Kidney (tissue), 14 donors: ENCODE results near the gene RND2. TPM values are rescaled to one million over a fixed set of nuclear protein-coding genes. Genes with fewer than 3 reads are reported as not detected.

Experiments used
- DNase-seq, 5 donors: peaks; one replicate each; pipeline ENCODE4 v3.0.0-alpha.2; 2013 to 2020
- FAIRE-seq: peaks from 2 replicates; lab custom pipeline; 2012; peaks lifted over from hg19 to GRCh38; lab: Jason Lieb, UNC
- H3K27ac ChIP-seq, 2 donors: one replicate each; pipeline ENCODE4 v1.7.0; 2013; ENCODE audit warnings: low read depth in 2 of 2, low read length in 2 of 2, inconsistent platforms in 1 of 2
- H3K27me3 ChIP-seq: one replicate; pipeline ENCODE4 v1.7.1; 2013; ENCODE audit warnings: low read length, inconsistent platforms; ENCODE audit not compliant: control insufficient read depth, insufficient read depth
- H3K36me3 ChIP-seq, 3 donors: one replicate each; pipeline versions ENCODE4 v1.7.0 to v1.7.1; 2013; ENCODE audit warnings: low read length in 3 of 3, control low read depth in 1 of 3, inconsistent platforms in 1 of 3; ENCODE audit not compliant: insufficient read depth in 3 of 3, control insufficient read depth in 2 of 3
- H3K4me1 ChIP-seq, 3 donors: one replicate each; pipeline versions ENCODE4 v1.7.0 to v1.7.1; 2013; ENCODE audit warnings: low read length in 3 of 3, inconsistent platforms in 1 of 3, low read depth in 1 of 3; ENCODE audit not compliant: control insufficient read depth in 2 of 3, insufficient read depth in 2 of 3
- H3K4me3 ChIP-seq, 3 donors: one replicate each; pipeline versions ENCODE4 v1.7.0 to v1.8.1; 2013; ENCODE audit warnings: low read length in 3 of 3, control low read depth in 1 of 3, inconsistent platforms in 1 of 3
- H3K9ac ChIP-seq, 3 donors: one replicate each; pipeline versions ENCODE4 v1.7.0 to v1.7.1; 2013; ENCODE audit warnings: low read length in 3 of 3, control low read depth in 1 of 3, inconsistent platforms in 1 of 3
- H3K9me3 ChIP-seq, 3 donors: one replicate each; pipeline versions ENCODE4 v1.7.0 to v1.7.1; 2013; ENCODE audit warnings: low read length in 3 of 3, control low read depth in 1 of 3, inconsistent platforms in 1 of 3; ENCODE audit not compliant: control insufficient read depth in 2 of 3, insufficient read depth in 1 of 3
- CTCF ChIP-seq: IDR thresholded peaks from 3 replicates; pipeline ENCODE4 v1.5.1; 2012; ENCODE audit warnings: mild to moderate bottlenecking, moderate library complexity, borderline replicate concordance; ENCODE audit not compliant: insufficient read depth; ENCODE audit errors: extremely low read depth
- intact Hi-C: fragments of 100-400 bp; cut with DNase I; formaldehyde crosslinking; loops from one replicate; pipeline ENCODE4 v1.11.1; 2022
- polyA plus RNA-seq: library from polyadenylated mRNA; stranded (reverse); fragments of 350-450 nt; fragmentation: Illumina TruSeq; extraction: RNeasy Lipid Tissue Mini Kit (QIAGEN cat#74804); gene quantifications from one replicate; pipeline ENCODE4 v1.2.3, GENCODE V29; 2014; ENCODE audit warnings: low read depth, low replicate concordance; ENCODE audit not compliant: insufficient read depth
- total RNA-seq: library from RNA; stranded (reverse); fragmentation: NEBNext Ultra II Directional; extraction: Animal tissue kit (Norgen Biotek cat#: 25700); gene quantifications from one replicate; pipeline ENCODE4 v1.2.1, GENCODE V29; 2021
- donor health status: control.
- donor health status: control.
- donor health status: control.
- donor health status: control.
- donor health status: control.
- donor health status: DM: yes; HTN: yes; CAD: no.
- donor health status: Normal renal cell carcinoma (clear cell type).

The RND2 gene
- total and polyA plus RNA-seq, 2 donors from 2014 or later, result 0.63 to 2.3 TPM

DNA sequence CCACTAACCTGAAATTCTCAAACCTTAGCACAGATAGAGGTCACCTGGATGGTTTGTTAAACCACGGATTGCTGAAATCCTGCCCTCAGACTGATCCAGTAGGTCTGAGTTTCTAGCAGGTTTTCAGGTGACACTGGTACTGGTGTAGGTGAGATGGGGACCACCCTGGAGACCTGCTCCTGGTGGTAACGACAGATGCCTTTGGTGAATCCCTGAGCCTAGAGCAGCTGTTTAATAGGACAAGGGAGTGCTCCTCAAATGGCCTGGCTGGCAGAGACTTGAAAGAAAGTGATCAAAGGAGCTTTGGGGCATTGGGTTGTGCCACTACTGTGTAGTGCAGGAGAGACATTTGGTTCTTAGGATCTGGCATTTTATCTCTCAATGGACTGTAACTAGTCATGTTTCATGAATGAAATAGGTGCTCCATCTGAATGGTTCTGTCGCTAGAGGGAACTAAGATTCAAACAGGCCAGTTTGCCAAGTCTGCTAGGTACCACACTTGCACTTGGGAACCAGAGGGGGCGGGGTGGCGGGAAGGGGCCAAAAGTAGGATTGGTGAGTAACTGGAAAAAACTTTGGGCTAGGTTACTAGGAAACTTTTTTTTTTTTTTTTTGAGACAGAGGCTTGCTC, 21.4 kb upstream of the RND2 start:
- Histone ChIP-seq H3K36me3 (peaks cover 12 to 30% (median 12%) of the 10 kb centered on the region in 3 donors), H3K9ac (no peak overlapping the region), H3K4me3 (no peak overlapping the region), H3K27ac (no peak overlapping the region), H3K4me1 (peaks cover 2 to 11% (median 9%) of the 10 kb centered on the region in 3 donors), H3K27me3 (no peaks in the 10 kb centered on the region), H3K9me3 (no peaks in the 10 kb centered on the region)
- intact Hi-C loops, result no loop called here
- no peak for TF ChIP-seq CTCF
- FAIRE-seq (no peak), DNase-seq (no peak)

GRCh38 chr17:43006639-43007551, 18.1 kb upstream of the RND2 start, which contains the start of gene IFI35:
TSS of gene IFI35 (plus strand) at chr17:43006784. CDS start at chr17:43006948, 164 bp downstream.
- Histone ChIP-seq H3K27me3 (no peaks in the 10 kb centered on the region), H3K9ac (peak within 1 kb of the TSS; percentile 69 to 100 (median 97)), H3K4me3 (peak within 1 kb of the TSS; percentile 80 to 100 (median 96)), H3K27ac (peak within 1 kb of the TSS; percentile 90 to 96), H3K9me3 (no peaks in the 10 kb centered on the region), H3K36me3 (peaks cover 3 to 10% (median 6%) of the 10 kb centered on the region in 3 donors), H3K4me1 (peaks cover 0 to 3% (median 0%) of the 10 kb centered on the region in 3 donors)
- intact Hi-C loops, result no loop called here
- FAIRE-seq, result no peak
- peak in 4 of 5 donors; percentile 59 to 94 (median 81) for DNase-seq
- peak; percentile 63 for TF ChIP-seq CTCF

- intact Hi-C loops, result no loop called here
- Histone ChIP-seq H3K9ac (no peak overlapping the region), H3K27me3 (no peaks in the 10 kb centered on the region), H3K27ac (no peak overlapping the region), H3K4me3 (no peak overlapping the region), H3K36me3 (peaks cover 0 to 7% (median 5%) of the 10 kb centered on the region in 3 donors), H3K9me3 (no peaks in the 10 kb centered on the region), H3K4me1 (peaks cover 0 to 3% (median 0%) of the 10 kb centered on the region in 3 donors)
- FAIRE-seq (no peak), DNase-seq (no peak)
- TF ChIP-seq CTCF, result no peak
These were observed 14.2 kb upstream of the RND2 start for GRCh38 chr17:43010667-43011308.
